H9 (cell line): ENCODE data around the gene KRTAP4-12. TPM values are rescaled to one million over a fixed set of nuclear protein-coding genes. Genes with fewer than 3 reads are reported as not detected.

Experiments
- DNase-seq: peaks from one replicate; pipeline ENCODE4 v3.0.0-alpha.2; 2017
- H2AFZ ChIP-seq: one replicate; pipeline ENCODE4 v1.6.1; 2013; ENCODE audit warnings: mild to moderate bottlenecking, low read length, control low read depth, moderate library complexity
- H2AK5ac ChIP-seq: 2 replicates; pipeline ENCODE4 v1.6.1; 2013; ENCODE audit warnings: low read length, control low read depth, mixed read lengths; ENCODE audit not compliant: insufficient read length
- H2BK120ac ChIP-seq: one replicate; pipeline ENCODE4 v1.6.1; 2013; ENCODE audit warnings: low read depth, mild to moderate bottlenecking, low read length, control low read depth, inconsistent platforms; ENCODE audit not compliant: poor library complexity, severe bottlenecking
- H2BK12ac ChIP-seq: 2 replicates; pipeline ENCODE4 v1.6.1; 2013; ENCODE audit warnings: low read length, control low read depth, mixed read lengths, low read depth; ENCODE audit not compliant: insufficient read length
- H2BK15ac ChIP-seq: 2 replicates; pipeline ENCODE4 v1.6.1; 2013; ENCODE audit warnings: low read depth, low read length, control low read depth
- H2BK20ac ChIP-seq: one replicate; pipeline ENCODE4 v1.6.1; 2013; ENCODE audit warnings: low read depth, mild to moderate bottlenecking, low read length, control low read depth, inconsistent platforms; ENCODE audit not compliant: poor library complexity, severe bottlenecking
- H2BK5ac ChIP-seq: 2 replicates; pipeline ENCODE4 v1.6.1; 2013; ENCODE audit warnings: low read length, control low read depth, mixed read lengths; ENCODE audit not compliant: insufficient read length
- H3K14ac ChIP-seq: 2 replicates; pipeline ENCODE4 v1.6.1; 2013; ENCODE audit warnings: low read length, control low read depth; ENCODE audit not compliant: insufficient read depth
- H3K18ac ChIP-seq: 2 replicates; pipeline ENCODE4 v1.6.1; 2013; ENCODE audit warnings: low read depth, mild to moderate bottlenecking, mixed read lengths, low read length, control low read depth; ENCODE audit not compliant: insufficient read length
- H3K23ac ChIP-seq: 2 replicates; pipeline ENCODE4 v1.6.1; 2013; ENCODE audit warnings: low read length, control low read depth, mixed read lengths, low read depth; ENCODE audit not compliant: insufficient read length
- H3K23me2 ChIP-seq: 2 replicates; pipeline ENCODE4 v1.6.1; 2013; ENCODE audit warnings: low read depth, mild to moderate bottlenecking, mixed read lengths, low read length, control low read depth; ENCODE audit not compliant: insufficient read length, poor library complexity, severe bottlenecking
- H3K27ac ChIP-seq: 2 replicates; pipeline ENCODE4 v1.5.1; 2013; ENCODE audit warnings: low read length, control low read depth, mixed read lengths, low read depth; ENCODE audit not compliant: insufficient read length
- H3K27me3 ChIP-seq: 2 replicates; pipeline ENCODE4 v1.6.1; 2013; ENCODE audit warnings: low read length, control low read depth, inconsistent platforms; ENCODE audit not compliant: insufficient read depth
- H3K4ac ChIP-seq: 2 replicates; pipeline ENCODE4 v1.6.1; 2013; ENCODE audit warnings: low read depth, mild to moderate bottlenecking, control low read depth, inconsistent platforms, low read length, moderate library complexity
- H3K4me1 ChIP-seq: 2 replicates; pipeline ENCODE4 v1.6.1; 2013; ENCODE audit warnings: low read length, control low read depth, inconsistent platforms; ENCODE audit not compliant: insufficient read depth
- H3K4me2 ChIP-seq: 2 replicates; pipeline ENCODE4 v1.6.1; 2013; ENCODE audit warnings: low read length, control low read depth, mixed read lengths; ENCODE audit not compliant: insufficient read length, insufficient read depth
- H3K56ac ChIP-seq: 2 replicates; pipeline ENCODE4 v1.6.1; 2013; ENCODE audit warnings: low read depth, mild to moderate bottlenecking, mixed read lengths, low read length, control low read depth; ENCODE audit not compliant: insufficient read length
- H3K79me1 ChIP-seq: 2 replicates; pipeline ENCODE4 v1.6.1; 2013; ENCODE audit warnings: low read depth, mild to moderate bottlenecking, moderate library complexity, low read length, control low read depth, inconsistent platforms; ENCODE audit not compliant: insufficient read depth, poor library complexity, severe bottlenecking
- H3K79me2 ChIP-seq: 2 replicates; pipeline ENCODE4 v1.6.1; 2013; ENCODE audit warnings: low read length, control low read depth, inconsistent platforms; ENCODE audit not compliant: insufficient read depth
- H3K9ac ChIP-seq: 2 replicates; pipeline ENCODE4 v1.6.1; 2013; ENCODE audit warnings: low read length, control low read depth, mixed read lengths; ENCODE audit not compliant: insufficient read length; ENCODE audit errors: extremely low read depth
- H3K9me3 ChIP-seq: one replicate; pipeline ENCODE4 v1.6.1; 2013; ENCODE audit warnings: low read depth, low read length, inconsistent platforms; ENCODE audit not compliant: control insufficient read depth
- H3T11ph ChIP-seq: one replicate; pipeline ENCODE4 v1.6.1; 2013; ENCODE audit warnings: mild to moderate bottlenecking, low read length, control low read depth, inconsistent platforms
- H4K20me1 ChIP-seq: one replicate; pipeline ENCODE4 v1.6.1; 2013; ENCODE audit not compliant: control insufficient read depth, insufficient read length, insufficient read depth
- H4K5ac ChIP-seq: 2 replicates; pipeline ENCODE4 v1.6.1; 2013; ENCODE audit warnings: low read depth, mild to moderate bottlenecking, mixed read lengths, low read length, control low read depth; ENCODE audit not compliant: insufficient read length
- H4K8ac ChIP-seq: replicated peaks from 2 replicates; pipeline ENCODE4 v1.6.1; 2013; ENCODE audit warnings: low read length, control low read depth, mixed read lengths, low read depth; ENCODE audit not compliant: insufficient read length
- H4K91ac ChIP-seq: 2 replicates; pipeline ENCODE4 v1.6.1; 2013; ENCODE audit warnings: low read depth, mild to moderate bottlenecking, moderate library complexity, mixed read lengths, low read length, control low read depth; ENCODE audit not compliant: insufficient read length
- H3K27ac Mint-ChIP-seq, 3 experiments: 2 replicates in 2 of 3; 3 replicates in 1 of 3; pipeline ENCODE4 v1.8.0; 2020 to 2021; ENCODE audit warnings: mixed read lengths in 3 of 3, mild to moderate bottlenecking in 1 of 3, moderate library complexity in 1 of 3
- H3K27me3 Mint-ChIP-seq: 2 replicates; pipeline ENCODE4 v1.8.0; 2021; ENCODE audit warnings: low read depth, mild to moderate bottlenecking, moderate library complexity, mixed read lengths
- H3K36me3 Mint-ChIP-seq, 3 experiments: 2 replicates in 2 of 3; 3 replicates in 1 of 3; pipeline ENCODE4 v1.8.0; 2020 to 2021; ENCODE audit warnings: low read depth in 3 of 3, mixed read lengths in 3 of 3; ENCODE audit not compliant: insufficient read depth in 1 of 3
- H3K4me1 Mint-ChIP-seq, 2 experiments: 2 replicates each; pipeline ENCODE4 v1.8.0; 2020; ENCODE audit warnings: mixed read lengths in 2 of 2
- H3K4me3 Mint-ChIP-seq, 2 experiments: 2 replicates in 1 of 2; 3 replicates in 1 of 2; pipeline ENCODE4 v1.8.0; 2020 to 2021; ENCODE audit warnings: mild to moderate bottlenecking in 2 of 2, mixed read lengths in 2 of 2, moderate library complexity in 1 of 2
- H3K9me3 Mint-ChIP-seq, 2 experiments: 2 replicates in 1 of 2; 3 replicates in 1 of 2; pipeline ENCODE4 v1.8.0; 2020; ENCODE audit warnings: mild to moderate bottlenecking in 2 of 2, mixed read lengths in 2 of 2, moderate library complexity in 1 of 2
- WGBS: extraction: QIAGEN DNeasy Blood & Tissue Kit; methylation state at CpG from one replicate; pipeline ENCODE4 v1.1.7; 2013; ENCODE audit warnings: missing lambda C conversion rate, low lambda C conversion rate, mixed read lengths; ENCODE audit not compliant: insufficient read length; ENCODE audit errors: extremely low coverage; 5-methylcytosine and 5-hydroxymethylcytosine counted together
- total RNA-seq: library from RNA; stranded (reverse); gene quantifications from 2 replicates; pipeline ENCODE4 v1.2.1, GENCODE V29; 2021
- TF ChIP-seq, protein P1 (sequence below): fragments of 200-600 bp; sonication (generic); conservative IDR thresholded peaks from 3 replicates; pipeline ENCODE4 v1.8.0; 2021; ENCODE audit warnings: antibody characterized with exemption, mild to moderate bottlenecking

The KRTAP4-12 gene
- total RNA-seq, 1 experiment from 2014 or later: not detected

DNA sequence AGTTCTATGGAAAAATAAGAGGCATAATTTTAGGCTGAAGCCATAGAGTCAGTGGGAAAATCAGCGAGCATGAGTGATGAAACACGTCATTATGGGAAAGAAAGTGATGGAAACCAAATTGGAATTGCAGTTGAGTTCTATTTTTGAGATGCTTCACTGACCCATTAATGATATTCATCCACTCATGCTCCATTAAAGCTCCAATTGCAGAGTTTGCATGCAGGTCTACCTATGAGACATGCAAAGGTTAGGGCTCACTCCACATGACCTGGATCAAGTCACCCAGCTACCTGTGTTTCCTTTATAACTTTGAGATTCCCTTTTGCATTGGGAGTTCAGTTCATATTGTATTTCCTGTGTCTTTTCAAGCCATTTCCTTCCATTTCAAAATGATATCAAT lies 50.3 kb downstream of the KRTAP4-12 start:
- Mint-ChIP-seq H3K27ac (no peak overlapping the region), H3K4me1 (no peaks in the 10 kb centered on the region), H3K4me3 (no peak overlapping the region), H3K9me3 (no peaks in the 10 kb centered on the region; a peak in 1 of 5 replicates), H3K27me3 (no peaks in the 10 kb centered on the region; the same call in none of the 2 replicates), H3K36me3 (no peaks in the 10 kb centered on the region)
- H2AFZ ChIP-seq: no peak overlapping the region
- no peaks in the 10 kb centered on the region for H3K79me2 ChIP-seq
- no peak overlapping the region for H3T11ph ChIP-seq
- H3K9me3 ChIP-seq: no peaks in the 10 kb centered on the region
- no peak overlapping the region for H3K14ac ChIP-seq
- no peaks in the 10 kb centered on the region for H3K23me2 ChIP-seq
- H4K8ac ChIP-seq: no peak overlapping the region
- no peak overlapping the region for H2AK5ac ChIP-seq
- no peak overlapping the region for H3K27ac ChIP-seq
- H2BK5ac ChIP-seq: no peak overlapping the region
- no peak overlapping the region for H4K91ac ChIP-seq
- no peak for DNase-seq
- H4K5ac ChIP-seq: no peak overlapping the region
- no peak overlapping the region for H3K9ac ChIP-seq
- no peak overlapping the region for H3K56ac ChIP-seq
- H2BK120ac ChIP-seq: no peak overlapping the region
- no peaks in the 10 kb centered on the region for H3K27me3 ChIP-seq
- no peak overlapping the region for H3K4ac ChIP-seq
- H2BK20ac ChIP-seq: no peak overlapping the region
- H2BK12ac ChIP-seq: no peak overlapping the region
- no peaks in the 10 kb centered on the region for H4K20me1 ChIP-seq
- no peak overlapping the region for H3K23ac ChIP-seq
- H3K4me2 ChIP-seq: no peak overlapping the region
- no CpG with 5 or more reads among the region's 2 CpGs for whole genome bisulfite sequencing
- H3K79me1 ChIP-seq: no peaks in the 10 kb centered on the region
- no peaks in the 10 kb centered on the region for H3K4me1 ChIP-seq
- TF ChIP-seq, protein P1, sequence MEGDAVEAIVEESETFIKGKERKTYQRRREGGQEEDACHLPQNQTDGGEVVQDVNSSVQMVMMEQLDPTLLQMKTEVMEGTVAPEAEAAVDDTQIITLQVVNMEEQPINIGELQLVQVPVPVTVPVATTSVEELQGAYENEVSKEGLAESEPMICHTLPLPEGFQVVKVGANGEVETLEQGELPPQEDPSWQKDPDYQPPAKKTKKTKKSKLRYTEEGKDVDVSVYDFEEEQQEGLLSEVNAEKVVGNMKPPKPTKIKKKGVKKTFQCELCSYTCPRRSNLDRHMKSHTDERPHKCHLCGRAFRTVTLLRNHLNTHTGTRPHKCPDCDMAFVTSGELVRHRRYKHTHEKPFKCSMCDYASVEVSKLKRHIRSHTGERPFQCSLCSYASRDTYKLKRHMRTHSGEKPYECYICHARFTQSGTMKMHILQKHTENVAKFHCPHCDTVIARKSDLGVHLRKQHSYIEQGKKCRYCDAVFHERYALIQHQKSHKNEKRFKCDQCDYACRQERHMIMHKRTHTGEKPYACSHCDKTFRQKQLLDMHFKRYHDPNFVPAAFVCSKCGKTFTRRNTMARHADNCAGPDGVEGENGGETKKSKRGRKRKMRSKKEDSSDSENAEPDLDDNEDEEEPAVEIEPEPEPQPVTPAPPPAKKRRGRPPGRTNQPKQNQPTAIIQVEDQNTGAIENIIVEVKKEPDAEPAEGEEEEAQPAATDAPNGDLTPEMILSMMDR: no peak
- H3K18ac ChIP-seq: no peak overlapping the region
- H2BK15ac ChIP-seq: no peak overlapping the region

Other genes with a start within 250 kb of the KRTAP4-12 start
- not detected in 2 replicates for gene KRT20, start 238.9 kb downstream of the KRTAP4-12 start, total RNA-seq
- gene KRT23, start 186.5 kb downstream of the KRTAP4-12 start, total RNA-seq: not detected in 2 replicates
- gene KRT39, start 157.2 kb downstream of the KRTAP4-12 start, total RNA-seq: not detected in 2 replicates
- not detected in 2 replicates for gene KRT40, start 139.9 kb downstream of the KRTAP4-12 start, total RNA-seq
- gene KRTAP3-3, start 130.0 kb downstream of the KRTAP4-12 start, total RNA-seq: not detected in 2 replicates
- not detected in 2 replicates for gene KRTAP3-2, start 124.3 kb downstream of the KRTAP4-12 start, total RNA-seq
- gene KRTAP3-1, start 115.1 kb downstream of the KRTAP4-12 start, total RNA-seq: not detected in 2 replicates
- not detected in 2 replicates for gene KRTAP1-5, start 97.0 kb downstream of the KRTAP4-12 start, total RNA-seq
- not detected in 2 replicates for gene KRTAP1-4, start 94.0 kb downstream of the KRTAP4-12 start, total RNA-seq
- not detected in 2 replicates for gene KRTAP1-3, start 89.3 kb downstream of the KRTAP4-12 start, total RNA-seq
- gene KRTAP1-1, start 82.7 kb downstream of the KRTAP4-12 start, total RNA-seq: not detected in 2 replicates
- gene KRTAP2-1, start 76.9 kb downstream of the KRTAP4-12 start, total RNA-seq: not detected in 2 replicates
- gene KRTAP2-2, start 69.0 kb downstream of the KRTAP4-12 start, total RNA-seq: not detected in 2 replicates
- gene KRTAP2-3, start 64.1 kb downstream of the KRTAP4-12 start, total RNA-seq: not detected in 2 replicates
- gene KRTAP2-4, start 58.3 kb downstream of the KRTAP4-12 start, total RNA-seq: not detected in 2 replicates
- not detected in 2 replicates for gene KRTAP4-7, start 40.0 kb downstream of the KRTAP4-12 start, total RNA-seq
- not detected in 2 replicates for gene KRTAP4-8, start 26.0 kb downstream of the KRTAP4-12 start, total RNA-seq
- gene KRTAP4-16, start 22.0 kb downstream of the KRTAP4-12 start, total RNA-seq: not detected in 2 replicates
- not detected in 2 replicates for gene KRTAP4-9, start 18.8 kb downstream of the KRTAP4-12 start, total RNA-seq
- gene KRTAP4-11, start 5.8 kb downstream of the KRTAP4-12 start, total RNA-seq: not detected in 2 replicates
- gene KRTAP4-6, start 16.4 kb upstream of the KRTAP4-12 start, total RNA-seq: not detected in 2 replicates
- gene KRTAP4-5, start 25.6 kb upstream of the KRTAP4-12 start, total RNA-seq: not detected in 2 replicates
- not detected in 2 replicates for gene KRTAP4-4, start 36.6 kb upstream of the KRTAP4-12 start, total RNA-seq
- gene KRTAP4-3, start 44.0 kb upstream of the KRTAP4-12 start, total RNA-seq: not detected in 2 replicates
- not detected in 2 replicates for gene KRTAP4-2, start 54.0 kb upstream of the KRTAP4-12 start, total RNA-seq
- gene KRTAP4-1, start 60.7 kb upstream of the KRTAP4-12 start, total RNA-seq: not detected in 2 replicates
- not detected in 2 replicates for gene KRTAP9-1, start 65.7 kb upstream of the KRTAP4-12 start, total RNA-seq
- not detected in 2 replicates for gene KRTAP9-2, start 102.5 kb upstream of the KRTAP4-12 start, total RNA-seq
- not detected in 2 replicates for gene KRTAP9-3, start 108.3 kb upstream of the KRTAP4-12 start, total RNA-seq
- gene KRTAP9-8, start 113.8 kb upstream of the KRTAP4-12 start, total RNA-seq: not detected in 2 replicates
- gene KRTAP9-4, start 125.5 kb upstream of the KRTAP4-12 start, total RNA-seq: not detected in 2 replicates
- not detected in 2 replicates for gene KRTAP9-9, start 131.2 kb upstream of the KRTAP4-12 start, total RNA-seq
- not detected in 2 replicates for gene KRTAP9-6, start 141.2 kb upstream of the KRTAP4-12 start, total RNA-seq
- gene KRTAP9-7, start 151.5 kb upstream of the KRTAP4-12 start, total RNA-seq: not detected in 2 replicates
- gene KRTAP29-1, start 178.7 kb upstream of the KRTAP4-12 start, total RNA-seq: not detected in 2 replicates
- not detected in 2 replicates for gene KRTAP16-1, start 185.1 kb upstream of the KRTAP4-12 start, total RNA-seq
- gene KRTAP17-1, start 191.5 kb upstream of the KRTAP4-12 start, total RNA-seq: not detected in 2 replicates
- gene KRT33A, start 226.6 kb upstream of the KRTAP4-12 start, total RNA-seq: not detected in 2 replicates
- not detected in 2 replicates for gene KRT33B, start 245.6 kb upstream of the KRTAP4-12 start, total RNA-seq